ENCODE measurements around the gene DAAM2.
A peak's percentile ranks its signal among the peaks of the same experiment; 100 is the strongest.

Gene DAAM2

DNA sequence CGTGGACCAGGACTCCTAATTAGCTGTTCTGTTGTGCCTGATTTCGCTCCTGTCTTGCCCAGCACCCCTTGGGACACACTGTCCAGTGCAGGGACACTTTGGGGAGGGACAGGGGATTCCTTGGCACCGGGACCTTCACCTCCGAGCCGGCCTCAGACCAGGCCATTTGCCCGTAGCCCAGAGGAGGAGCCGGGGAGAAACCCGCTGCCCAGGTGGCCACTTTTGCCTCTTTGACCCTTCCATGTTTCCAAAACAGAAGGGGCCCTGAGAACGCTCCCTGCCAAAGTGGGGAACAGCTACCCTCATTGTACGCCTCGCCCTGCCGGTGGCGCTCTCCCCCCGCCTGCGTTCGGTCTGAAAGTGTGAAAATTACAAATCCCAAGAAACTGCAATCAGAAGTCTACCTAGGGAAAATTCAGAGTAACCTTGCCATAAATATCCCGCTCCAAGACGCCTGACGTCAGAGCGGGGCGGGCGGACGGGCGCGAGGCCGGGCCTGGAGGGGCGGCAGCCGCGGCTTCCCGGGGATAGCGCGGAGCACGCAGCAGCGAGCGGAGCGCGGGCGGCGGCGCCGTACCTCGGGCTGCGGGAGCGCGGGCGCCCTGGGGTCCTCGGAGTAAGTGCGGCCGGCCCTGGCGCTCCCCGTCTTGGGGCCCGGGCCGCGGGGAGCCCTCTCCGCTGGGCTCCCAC, at the start of gene DAAM2:
Gene DAAM2 (plus strand): TSS at position 527 of the 690 bp plus-strand sequence. CDS start 63,927 bp downstream, outside the sequence.
- no peaks in the 10 kb centered on the region for H3K9me3 Mint-ChIP-seq (ENCODE audit: low read depth)
- H3K36me3 Mint-ChIP-seq = no peaks in the 10 kb centered on the region
- H3K4me1 Mint-ChIP-seq (ENCODE audit: low read depth) = peaks cover 5% of the 10 kb centered on the region
- H3K27ac Mint-ChIP-seq = no peak within 1 kb of the TSS
- H3K27me3 Mint-ChIP-seq = peaks cover 35% of the 10 kb centered on the region
- peak within 1 kb of the TSS; percentile 42 for H3K4me3 Mint-ChIP-seq

DNA sequence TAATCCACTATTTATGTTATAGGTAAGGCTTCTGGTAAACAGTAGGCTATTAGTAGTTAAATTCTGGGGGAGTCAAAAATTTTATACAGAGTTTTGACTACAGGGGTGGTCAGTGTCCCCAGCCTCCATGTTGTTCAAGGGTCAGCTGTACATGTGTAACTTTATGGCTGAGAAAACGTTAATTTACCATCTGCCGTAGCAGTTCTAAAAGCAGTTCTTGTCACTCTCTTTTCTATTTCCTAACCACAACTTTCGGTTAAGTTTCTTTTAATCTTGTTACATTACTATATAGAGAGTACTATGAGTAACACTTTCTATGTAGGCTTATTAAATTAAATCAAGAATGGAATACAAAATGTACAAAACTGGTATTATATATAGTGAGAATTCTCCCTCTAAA, 45.4 kb upstream of the DAAM2 start:
- Mint-ChIP-seq H3K27ac (no peak overlapping the region), H3K4me1 (ENCODE audit: low read depth) (no peaks in the 10 kb centered on the region), H3K27me3 (peaks cover 4% of the 10 kb centered on the region), H3K4me3 (no peak overlapping the region), H3K9me3 (ENCODE audit: low read depth) (peaks cover 3% of the 10 kb centered on the region), H3K36me3 (no peaks in the 10 kb centered on the region)

DNA sequence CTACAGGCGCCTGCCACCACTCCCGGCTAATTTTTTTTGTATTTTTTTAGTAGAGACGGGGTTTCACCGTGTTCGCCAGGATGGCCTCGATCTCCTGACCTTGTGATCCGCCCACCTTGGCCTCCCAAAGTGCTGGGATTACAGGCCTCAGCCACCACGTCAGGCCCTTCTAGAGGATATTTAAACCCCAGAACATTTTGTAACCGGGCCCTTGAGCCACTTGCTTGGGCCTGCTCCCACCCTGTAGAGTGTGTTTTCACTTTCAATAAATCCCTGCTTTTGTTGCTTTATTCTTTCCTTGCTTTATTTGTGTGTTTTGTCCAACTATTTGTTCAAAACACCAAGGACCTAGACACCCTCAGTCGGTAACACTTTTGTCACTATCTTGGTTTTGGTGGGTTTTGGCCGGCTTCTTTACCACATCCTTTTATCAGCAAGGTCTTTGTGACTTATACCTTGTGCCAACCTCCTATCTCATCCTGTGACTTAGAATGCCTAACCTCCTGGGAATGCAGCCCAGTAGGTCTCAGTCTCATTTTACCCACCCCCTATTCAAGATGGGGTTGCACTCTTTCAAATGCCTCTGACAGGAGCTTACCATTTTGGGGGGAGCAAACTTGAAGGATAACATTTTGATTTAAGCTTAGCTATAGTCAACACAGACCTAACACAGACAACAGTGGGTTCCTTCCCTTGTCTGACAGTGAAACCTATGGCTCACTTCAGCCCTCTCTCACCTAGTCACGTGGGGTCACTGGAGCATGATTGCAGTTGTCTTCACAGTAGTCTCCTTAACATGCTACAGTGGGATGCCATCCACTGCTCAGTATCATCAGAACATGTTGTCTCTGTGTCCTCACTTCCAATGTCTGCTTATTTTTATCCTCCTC, 39.1 kb upstream of the DAAM2 start:
- H3K27ac Mint-ChIP-seq = no peak overlapping the region
- H3K27me3 Mint-ChIP-seq = no peaks in the 10 kb centered on the region

DNA sequence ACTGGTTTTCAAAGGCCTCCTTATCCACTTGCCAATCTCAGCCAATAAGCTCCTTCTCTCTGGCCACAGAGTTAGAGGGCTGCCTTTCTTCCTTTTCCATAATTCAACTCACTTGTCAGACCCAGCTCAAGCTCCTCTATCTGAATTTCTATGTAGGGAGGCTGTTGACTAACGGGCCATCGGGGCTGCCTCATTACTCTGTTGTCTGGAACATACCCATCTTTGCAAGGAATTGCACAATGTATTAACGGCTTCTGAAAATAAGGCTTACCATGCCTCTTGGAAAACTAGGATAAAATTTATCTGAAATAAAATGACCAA, 38.5 kb upstream of the DAAM2 start:
- H3K36me3 Mint-ChIP-seq = no peaks in the 10 kb centered on the region
- no peak overlapping the region for H3K4me3 Mint-ChIP-seq
- no peaks in the 10 kb centered on the region for H3K27me3 Mint-ChIP-seq
- no peaks in the 10 kb centered on the region for H3K4me1 Mint-ChIP-seq (ENCODE audit: low read depth)
- no peaks in the 10 kb centered on the region for H3K9me3 Mint-ChIP-seq (ENCODE audit: low read depth)
- no peak overlapping the region for H3K27ac Mint-ChIP-seq

More for the DNA sequence above, 39.1 kb upstream of the DAAM2 start:
- Mint-ChIP-seq H3K9me3 (ENCODE audit: low read depth) (no peaks in the 10 kb centered on the region), H3K4me1 (ENCODE audit: low read depth) (no peaks in the 10 kb centered on the region), H3K36me3 (no peaks in the 10 kb centered on the region), H3K4me3 (no peak overlapping the region)

DNA sequence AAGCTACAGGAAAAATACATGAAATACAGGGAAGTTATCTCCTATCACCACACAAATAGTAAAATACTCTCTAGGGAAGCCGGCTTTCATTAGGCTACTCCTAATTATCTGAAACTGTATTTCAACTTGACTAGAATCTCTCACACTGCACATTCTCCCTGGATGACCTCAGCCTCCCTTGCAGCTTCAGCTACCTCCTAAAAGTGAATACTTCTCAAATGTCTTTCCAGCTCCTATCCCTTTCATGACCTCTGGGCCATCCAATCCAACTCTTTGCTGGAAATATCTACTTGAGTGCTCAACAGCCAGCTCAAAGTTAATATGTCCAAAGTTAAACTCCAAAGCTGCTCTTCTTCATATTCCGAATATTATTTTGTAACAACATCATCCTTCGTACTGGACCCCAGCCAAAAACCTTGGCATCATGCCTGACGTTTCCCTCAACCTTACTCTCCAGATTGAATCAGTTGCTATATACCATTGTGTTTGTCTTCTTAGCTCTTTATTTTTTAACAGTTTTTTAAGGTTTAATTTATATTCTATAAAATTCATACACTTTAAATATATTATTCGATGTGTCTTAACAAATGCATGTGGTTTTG, 37.6 kb upstream of the DAAM2 start:
- H3K4me3 Mint-ChIP-seq = no peak overlapping the region
- no peaks in the 10 kb centered on the region for H3K36me3 Mint-ChIP-seq
- H3K9me3 Mint-ChIP-seq (ENCODE audit: low read depth) = no peaks in the 10 kb centered on the region
- H3K27ac Mint-ChIP-seq = no peak overlapping the region
- no peaks in the 10 kb centered on the region for H3K27me3 Mint-ChIP-seq
- no peaks in the 10 kb centered on the region for H3K4me1 Mint-ChIP-seq (ENCODE audit: low read depth)

DNA sequence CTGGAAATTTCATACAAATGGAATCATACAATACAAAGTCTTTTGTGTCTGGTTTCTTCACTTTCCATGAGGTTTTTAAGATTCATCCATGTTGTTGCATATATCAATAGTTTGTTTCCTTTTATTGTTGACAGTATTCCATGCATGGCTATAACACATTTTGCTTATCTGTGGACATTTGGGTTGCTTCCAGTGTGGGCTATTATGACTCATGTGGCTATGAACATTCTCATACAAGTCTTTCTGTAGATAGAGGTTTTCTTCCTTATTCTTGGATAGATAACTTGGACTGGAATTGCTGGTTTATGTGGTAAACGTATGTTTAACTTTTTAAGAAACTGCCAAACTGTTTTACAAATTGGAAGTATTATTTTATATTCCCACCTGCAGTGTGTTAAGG, 36.9 kb upstream of the DAAM2 start:
- Mint-ChIP-seq H3K27ac (no peak overlapping the region), H3K4me1 (ENCODE audit: low read depth) (no peaks in the 10 kb centered on the region), H3K36me3 (no peaks in the 10 kb centered on the region), H3K4me3 (no peak overlapping the region), H3K9me3 (ENCODE audit: low read depth) (no peaks in the 10 kb centered on the region), H3K27me3 (no peaks in the 10 kb centered on the region)

DNA sequence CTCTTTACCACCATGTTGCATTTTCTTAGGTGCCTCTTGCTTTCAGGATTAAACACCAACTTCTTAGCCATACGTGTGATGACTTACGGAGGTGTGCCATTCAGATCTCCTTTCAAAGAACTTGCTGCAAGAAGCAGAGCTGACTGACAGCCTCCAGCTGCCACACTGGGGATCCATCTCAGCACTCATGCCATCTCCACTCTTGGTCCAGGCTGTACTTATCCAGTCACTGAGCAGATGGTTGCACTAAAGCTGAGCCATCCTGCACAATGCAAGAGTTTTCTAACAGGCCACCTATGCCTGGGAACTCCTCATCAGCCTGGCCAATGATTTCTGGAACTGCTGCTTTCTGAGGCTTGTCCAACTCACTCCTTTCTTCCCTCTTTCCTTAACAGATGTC, 35.6 kb upstream of the DAAM2 start:
- H3K27me3 Mint-ChIP-seq = no peaks in the 10 kb centered on the region
- H3K4me3 Mint-ChIP-seq = no peak overlapping the region
- H3K36me3 Mint-ChIP-seq = no peaks in the 10 kb centered on the region
- H3K27ac Mint-ChIP-seq = no peak overlapping the region
- no peaks in the 10 kb centered on the region for H3K9me3 Mint-ChIP-seq (ENCODE audit: low read depth)
- H3K4me1 Mint-ChIP-seq (ENCODE audit: low read depth) = no peaks in the 10 kb centered on the region

DNA sequence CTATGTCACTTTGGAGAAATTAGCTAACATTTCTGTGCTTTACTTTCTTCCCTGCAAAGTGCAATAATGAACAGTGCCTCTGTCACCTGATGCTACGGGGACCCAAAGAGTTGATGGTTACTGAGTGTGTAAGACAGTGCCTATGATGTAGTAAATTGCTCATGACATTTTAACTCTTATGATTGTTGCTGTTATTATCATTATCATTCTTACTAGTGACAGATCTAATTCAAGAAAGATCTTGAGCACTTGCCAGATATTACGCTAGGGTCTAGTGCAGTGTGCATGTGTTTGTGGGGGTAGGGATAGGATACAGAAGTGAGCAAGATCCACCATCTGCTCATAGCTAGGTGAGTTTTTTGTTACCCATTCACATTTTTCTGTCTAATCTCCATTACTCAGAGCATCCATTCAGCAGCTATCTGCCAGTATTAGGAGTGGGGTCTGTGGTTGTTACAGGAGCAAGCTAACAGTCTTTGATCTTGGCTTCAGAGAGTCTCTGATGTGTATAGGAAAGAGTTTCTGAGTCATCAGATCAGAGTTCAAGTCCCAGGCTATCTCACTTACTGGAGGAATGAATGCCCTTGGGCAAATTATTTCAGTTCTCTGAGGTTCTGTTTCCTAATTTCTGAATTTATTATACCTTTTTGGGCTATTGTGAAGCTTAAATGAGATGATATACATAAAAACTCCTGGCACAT, 33.1 kb upstream of the DAAM2 start:
- Mint-ChIP-seq H3K4me3 (no peak overlapping the region), H3K4me1 (ENCODE audit: low read depth) (no peaks in the 10 kb centered on the region), H3K36me3 (no peaks in the 10 kb centered on the region), H3K27ac (no peak overlapping the region), H3K9me3 (ENCODE audit: low read depth) (no peaks in the 10 kb centered on the region), H3K27me3 (peaks cover 11% of the 10 kb centered on the region)

DNA sequence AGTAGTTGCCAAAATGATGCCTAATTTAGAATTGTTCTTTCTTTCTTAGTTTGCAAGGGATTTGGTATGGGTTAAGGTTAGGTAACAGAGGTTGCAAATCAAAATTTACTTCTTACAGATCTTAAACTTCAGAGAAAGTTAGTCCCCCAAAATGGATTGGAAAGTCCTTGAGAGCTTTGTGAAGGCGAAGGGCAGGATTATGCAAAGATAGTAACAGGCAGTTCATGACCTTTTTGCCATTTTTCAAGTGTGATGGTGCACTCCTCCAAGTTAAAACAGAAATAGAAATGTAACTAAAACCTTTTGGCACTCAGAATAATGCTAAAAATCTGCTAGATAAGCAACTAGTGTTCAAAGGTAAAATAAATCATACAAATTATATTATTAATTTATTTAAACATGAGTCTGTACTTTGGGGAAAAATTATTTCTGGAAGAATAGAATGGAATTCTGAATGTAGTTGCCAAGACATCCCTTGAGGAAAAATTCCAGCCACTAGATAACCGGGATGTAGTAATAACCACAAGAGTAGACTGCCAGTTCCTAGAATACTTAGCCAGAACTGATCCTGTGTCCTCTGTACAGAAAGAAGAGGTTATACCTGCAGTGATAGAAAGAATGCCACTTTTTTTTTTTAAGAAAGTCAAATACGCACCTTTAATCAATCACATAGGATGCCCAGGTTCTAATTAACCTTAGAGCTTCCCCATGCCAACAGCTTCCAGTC, 31.8 kb upstream of the DAAM2 start:
- Mint-ChIP-seq H3K27ac (no peak overlapping the region), H3K4me1 (ENCODE audit: low read depth) (no peaks in the 10 kb centered on the region), H3K27me3 (peaks cover 11% of the 10 kb centered on the region), H3K9me3 (ENCODE audit: low read depth) (no peaks in the 10 kb centered on the region), H3K36me3 (no peaks in the 10 kb centered on the region), H3K4me3 (no peak overlapping the region)

DNA sequence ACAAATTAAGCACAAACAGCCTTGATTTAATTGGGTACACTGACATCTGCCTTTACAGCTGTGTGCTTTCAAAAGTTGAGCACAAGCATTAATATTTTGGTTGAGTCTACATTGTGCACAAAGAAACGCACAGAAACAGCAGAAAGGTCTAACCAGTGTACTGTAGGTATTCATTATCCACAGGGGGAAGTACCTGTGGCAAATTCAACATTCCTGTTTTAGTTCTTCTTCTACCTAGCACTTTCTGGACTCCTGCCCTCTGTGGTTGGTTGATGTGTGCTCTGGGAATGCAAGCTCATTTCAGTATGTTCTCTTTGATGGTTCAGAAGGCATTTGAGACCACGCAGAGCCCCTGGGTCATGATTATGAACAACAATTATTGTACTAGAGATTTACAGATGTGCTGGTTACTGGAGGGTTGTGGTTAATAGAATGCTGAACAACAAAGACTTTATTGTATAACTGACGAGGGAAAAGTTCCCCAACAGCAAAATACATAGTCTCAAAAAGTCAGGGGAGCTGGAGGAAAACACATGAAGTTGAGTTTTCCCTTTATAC, 26.6 kb upstream of the DAAM2 start:
- Mint-ChIP-seq H3K4me1 (ENCODE audit: low read depth) (no peaks in the 10 kb centered on the region), H3K9me3 (ENCODE audit: low read depth) (no peaks in the 10 kb centered on the region), H3K27ac (no peak overlapping the region), H3K27me3 (peaks cover 18% of the 10 kb centered on the region), H3K4me3 (no peak overlapping the region), H3K36me3 (no peaks in the 10 kb centered on the region)

DNA sequence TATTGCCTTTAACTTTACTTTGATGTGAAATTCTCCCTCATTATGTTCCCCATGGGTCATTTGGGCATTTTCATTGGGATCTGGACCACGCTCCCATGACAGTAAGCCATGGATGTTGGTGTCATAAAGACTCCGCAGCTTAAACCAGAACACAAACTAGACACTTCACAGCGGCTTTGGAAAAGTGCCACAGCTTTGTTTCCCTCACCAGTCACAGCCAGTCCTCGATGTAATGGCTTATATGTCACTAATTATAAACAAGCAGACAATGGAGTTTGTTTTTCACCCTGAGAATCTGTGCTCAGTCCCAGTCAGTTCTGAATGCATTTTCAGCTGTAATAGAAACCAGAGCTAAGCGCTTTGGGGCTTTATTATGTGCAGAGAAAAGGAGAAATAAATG, 23.2 kb upstream of the DAAM2 start:
- Mint-ChIP-seq H3K4me1 (ENCODE audit: low read depth) (no peaks in the 10 kb centered on the region), H3K4me3 (no peak overlapping the region), H3K36me3 (no peaks in the 10 kb centered on the region), H3K9me3 (ENCODE audit: low read depth) (peaks cover 3% of the 10 kb centered on the region), H3K27ac (no peak overlapping the region), H3K27me3 (peaks cover 11% of the 10 kb centered on the region)

DNA sequence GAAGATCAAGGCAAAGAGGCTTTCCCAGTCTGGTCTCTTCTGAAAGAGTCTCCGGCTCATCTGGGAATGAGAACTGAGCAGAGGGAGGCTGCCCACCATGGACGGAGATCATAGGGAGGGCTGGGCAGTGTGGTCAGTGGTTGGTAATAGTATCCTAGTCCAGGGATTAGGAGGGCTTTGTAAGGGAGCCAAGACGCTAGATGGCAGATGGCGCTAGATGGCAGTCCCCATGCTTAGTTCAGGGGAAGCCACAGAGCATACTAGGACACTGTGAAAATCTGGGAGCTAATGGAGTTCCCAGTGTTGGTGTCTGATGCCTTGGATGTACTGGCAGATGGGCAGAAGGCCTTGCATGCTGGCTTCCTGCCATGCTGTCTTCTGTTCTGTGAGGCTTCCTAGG, 21.7 kb upstream of the DAAM2 start:
- Mint-ChIP-seq H3K27me3 (peaks cover 11% of the 10 kb centered on the region), H3K9me3 (ENCODE audit: low read depth) (peaks cover 3% of the 10 kb centered on the region), H3K27ac (no peak overlapping the region), H3K4me3 (no peak overlapping the region), H3K4me1 (ENCODE audit: low read depth) (no peaks in the 10 kb centered on the region), H3K36me3 (no peaks in the 10 kb centered on the region)

DNA sequence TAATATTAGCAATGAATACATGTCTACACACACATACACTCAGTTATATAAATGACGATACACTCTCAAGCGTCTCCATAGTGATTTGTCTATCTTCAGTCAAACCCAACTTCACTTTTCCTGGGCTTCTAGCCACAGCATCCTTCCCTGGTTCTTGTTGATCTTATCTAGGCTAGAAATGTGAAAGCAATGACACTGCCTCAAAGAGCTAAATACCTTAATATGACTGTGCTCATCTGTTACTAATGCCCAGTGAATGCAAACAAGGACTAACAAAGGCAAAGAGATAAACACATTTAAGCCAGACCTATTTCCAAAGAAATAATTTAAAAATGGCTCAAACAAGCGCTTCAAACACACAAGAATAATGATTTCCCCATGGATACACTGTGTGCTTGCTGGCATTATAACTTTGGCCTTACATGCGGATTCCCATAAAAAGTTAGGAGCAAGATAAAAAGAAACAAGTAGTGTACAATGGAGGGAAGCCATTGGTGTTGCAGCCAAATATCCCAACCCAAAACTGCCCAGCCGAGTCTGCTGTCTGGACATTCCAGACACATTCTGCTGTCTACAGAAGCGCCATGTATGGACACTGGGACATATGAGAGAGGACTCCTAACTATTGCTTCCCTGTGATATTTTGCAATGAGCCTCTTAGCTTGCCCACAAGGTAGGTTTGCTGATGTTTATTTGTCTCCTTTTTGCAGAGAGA, 19.5 kb upstream of the DAAM2 start:
- Mint-ChIP-seq H3K27ac (no peak overlapping the region), H3K4me1 (ENCODE audit: low read depth) (no peaks in the 10 kb centered on the region), H3K27me3 (peaks cover 6% of the 10 kb centered on the region), H3K36me3 (no peaks in the 10 kb centered on the region), H3K4me3 (no peak overlapping the region), H3K9me3 (ENCODE audit: low read depth) (peaks cover 3% of the 10 kb centered on the region)

DNA sequence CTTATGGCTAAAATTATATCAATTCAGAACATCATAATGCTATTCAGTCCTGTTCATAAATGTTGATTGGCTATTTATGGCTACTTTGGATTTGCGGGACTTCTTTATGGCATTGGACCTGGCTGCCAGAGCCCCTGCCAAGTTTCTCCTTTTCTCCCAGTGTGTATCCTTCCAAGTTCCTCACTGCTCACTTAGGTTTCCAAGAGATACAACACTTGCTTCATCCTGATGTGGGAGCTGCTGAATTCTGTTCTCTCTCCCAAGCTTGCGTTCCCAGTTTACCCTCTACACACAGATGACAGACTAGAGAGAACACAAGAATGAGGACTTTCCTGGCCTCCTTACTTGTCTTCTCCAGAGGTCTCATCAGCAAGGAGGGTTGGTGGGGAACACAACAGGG, 18.4 kb upstream of the DAAM2 start:
- Mint-ChIP-seq H3K4me1 (ENCODE audit: low read depth) (no peaks in the 10 kb centered on the region), H3K4me3 (no peak overlapping the region), H3K27ac (no peak overlapping the region), H3K36me3 (no peaks in the 10 kb centered on the region), H3K9me3 (ENCODE audit: low read depth) (peaks cover 3% of the 10 kb centered on the region), H3K27me3 (peaks cover 6% of the 10 kb centered on the region)

Data from activated naive CD8-positive, alpha-beta T cell (primary cell).